Right lobe of liver (tissue), 4 donors: ENCODE measurements around the gene ZNF524.

Experiments used
- CTCF ChIP-seq, 4 donors: fragments of 200-600 bp in 3 of 4; fragments of 450-650 bp in 1 of 4; IDR thresholded peaks; one replicate each; pipeline versions ENCODE4 v1.5.1 to v1.8.0; 2016 to 2022; ENCODE audit warnings: antibody characterized with exemption in 4 of 4, mild to moderate bottlenecking in 2 of 4
- POLR2A ChIP-seq: fragments of 450-650 bp; IDR thresholded peaks from one replicate; pipeline ENCODE4 v1.6.1; 2017; ENCODE audit warnings: antibody characterized with exemption, mild to moderate bottlenecking
- donor health status: DM: no; HTN: no; CAD: no.
- donor health status: DM: no; HTN: no; CAD: no.
- donor health status: DM: no; HTN: yes; CAD: no.

DNA sequence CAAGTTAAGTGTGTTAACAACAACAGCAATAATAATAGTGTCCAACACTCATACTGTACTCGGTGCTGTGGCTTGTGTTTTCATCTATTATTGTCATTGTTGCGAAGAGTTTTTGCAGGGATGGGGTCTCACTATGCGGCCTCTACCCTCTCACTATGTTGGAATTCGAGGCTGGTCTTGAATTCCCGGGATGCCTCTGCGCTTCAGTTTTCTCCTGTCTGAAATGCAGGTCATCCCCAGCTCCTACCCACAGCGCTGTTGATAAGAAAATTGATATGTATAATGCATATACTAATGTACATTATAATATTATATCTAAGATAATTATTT is 49.8 kb upstream of the ZNF524 start:
- TF ChIP-seq CTCF (IDR thresholded peaks at IDR 0.05) (no peak), POLR2A (no peak)
